HEK293T (cell line): ENCODE measurements around the gene MICAL2.
A peak's percentile ranks its signal among the peaks of the same experiment; 100 is the strongest.

Experiments
- CTCF ChIA-PET: fragments of 350-600 bp; formaldehyde crosslinking; extraction: SDS; loops from one replicate; lab custom pipeline; 2021; ENCODE audit warnings: antibody characterized with exemption, inconsistent platforms; lab: Yijun Ruan, JAX
- POLR2A ChIA-PET: fragments of 350-600 bp; formaldehyde crosslinking; extraction: SDS; loops from one replicate; lab custom pipeline; 2020; ENCODE audit warnings: antibody characterized with exemption, inconsistent platforms; lab: Yijun Ruan, JAX
- DNase-seq: peaks from one replicate; pipeline ENCODE4 v3.0.0; 2012; ENCODE audit warnings: mixed read lengths; ENCODE audit errors: extremely low spot score
- ARNT ChIP-seq: fragments of 450-650 bp; IDR thresholded peaks from 2 replicates; pipeline ENCODE4 v1.6.1; 2017; ENCODE audit warnings: mild to moderate bottlenecking
- BHLHE40 ChIP-seq: fragments of 450-650 bp; IDR thresholded peaks from 2 replicates; pipeline ENCODE4 v1.6.1; 2016; ENCODE audit warnings: mild to moderate bottlenecking, moderate library complexity, borderline replicate concordance
- CTBP1 ChIP-seq: fragments of 450-650 bp; IDR thresholded peaks from 2 replicates; pipeline ENCODE4 v1.6.1; 2016; ENCODE audit warnings: borderline replicate concordance
- ELF4 ChIP-seq: fragments of 450-650 bp; IDR thresholded peaks from 2 replicates; pipeline ENCODE4 v1.6.1; 2017; ENCODE audit warnings: antibody characterized with exemption
- FOXA1 ChIP-seq: fragments of 450-650 bp; IDR thresholded peaks from 2 replicates; pipeline ENCODE4 v1.6.1; 2016; ENCODE audit warnings: mild to moderate bottlenecking
- FOXK2 ChIP-seq: fragments of 450-650 bp; IDR thresholded peaks from 2 replicates; pipeline ENCODE4 v1.6.1; 2016; ENCODE audit warnings: mild to moderate bottlenecking
- FOXM1 ChIP-seq: fragments of 450-650 bp; IDR thresholded peaks from 2 replicates; pipeline ENCODE4 v1.6.1; 2017; ENCODE audit warnings: mild to moderate bottlenecking, borderline replicate concordance
- HDGF ChIP-seq: fragments of 450-650 bp; IDR thresholded peaks from 2 replicates; pipeline ENCODE4 v1.6.1; 2017; ENCODE audit warnings: antibody characterized with exemption, borderline replicate concordance
- L3MBTL2 ChIP-seq: fragments of 450-650 bp; conservative IDR thresholded peaks from 2 replicates; pipeline ENCODE4 v1.6.1; 2016; ENCODE audit warnings: mild to moderate bottlenecking
- LEF1 ChIP-seq: fragments of 450-650 bp; IDR thresholded peaks from 2 replicates; pipeline ENCODE4 v1.6.1; 2017; ENCODE audit warnings: mild to moderate bottlenecking, borderline replicate concordance
- NFRKB ChIP-seq: fragments of 450-650 bp; IDR thresholded peaks from 2 replicates; pipeline ENCODE4 v1.6.1; 2016; ENCODE audit warnings: mild to moderate bottlenecking, moderate library complexity
- PKNOX1 ChIP-seq: fragments of 450-650 bp; IDR thresholded peaks from 2 replicates; pipeline ENCODE4 v1.6.1; 2016
- SP1 ChIP-seq: fragments of 450-650 bp; IDR thresholded peaks from 2 replicates; pipeline ENCODE4 v1.6.1; 2017
- SUZ12 ChIP-seq: fragments of 450-650 bp; IDR thresholded peaks from 2 replicates; pipeline ENCODE4 v1.6.1; 2016; ENCODE audit warnings: mild to moderate bottlenecking
- TARDBP ChIP-seq: fragments of 450-650 bp; IDR thresholded peaks from 2 replicates; pipeline ENCODE4 v1.6.1; 2016
- ZNF384 ChIP-seq: fragments of 450-650 bp; IDR thresholded peaks from 2 replicates; pipeline ENCODE4 v1.6.1; 2016

The MICAL2 gene, protein sequence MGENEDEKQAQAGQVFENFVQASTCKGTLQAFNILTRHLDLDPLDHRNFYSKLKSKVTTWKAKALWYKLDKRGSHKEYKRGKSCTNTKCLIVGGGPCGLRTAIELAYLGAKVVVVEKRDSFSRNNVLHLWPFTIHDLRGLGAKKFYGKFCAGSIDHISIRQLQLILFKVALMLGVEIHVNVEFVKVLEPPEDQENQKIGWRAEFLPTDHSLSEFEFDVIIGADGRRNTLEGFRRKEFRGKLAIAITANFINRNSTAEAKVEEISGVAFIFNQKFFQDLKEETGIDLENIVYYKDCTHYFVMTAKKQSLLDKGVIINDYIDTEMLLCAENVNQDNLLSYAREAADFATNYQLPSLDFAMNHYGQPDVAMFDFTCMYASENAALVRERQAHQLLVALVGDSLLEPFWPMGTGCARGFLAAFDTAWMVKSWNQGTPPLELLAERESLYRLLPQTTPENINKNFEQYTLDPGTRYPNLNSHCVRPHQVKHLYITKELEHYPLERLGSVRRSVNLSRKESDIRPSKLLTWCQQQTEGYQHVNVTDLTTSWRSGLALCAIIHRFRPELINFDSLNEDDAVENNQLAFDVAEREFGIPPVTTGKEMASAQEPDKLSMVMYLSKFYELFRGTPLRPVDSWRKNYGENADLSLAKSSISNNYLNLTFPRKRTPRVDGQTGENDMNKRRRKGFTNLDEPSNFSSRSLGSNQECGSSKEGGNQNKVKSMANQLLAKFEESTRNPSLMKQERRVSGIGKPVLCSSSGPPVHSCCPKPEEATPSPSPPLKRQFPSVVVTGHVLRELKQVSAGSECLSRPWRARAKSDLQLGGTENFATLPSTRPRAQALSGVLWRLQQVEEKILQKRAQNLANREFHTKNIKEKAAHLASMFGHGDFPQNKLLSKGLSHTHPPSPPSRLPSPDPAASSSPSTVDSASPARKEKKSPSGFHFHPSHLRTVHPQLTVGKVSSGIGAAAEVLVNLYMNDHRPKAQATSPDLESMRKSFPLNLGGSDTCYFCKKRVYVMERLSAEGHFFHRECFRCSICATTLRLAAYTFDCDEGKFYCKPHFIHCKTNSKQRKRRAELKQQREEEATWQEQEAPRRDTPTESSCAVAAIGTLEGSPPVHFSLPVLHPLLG

DNA sequence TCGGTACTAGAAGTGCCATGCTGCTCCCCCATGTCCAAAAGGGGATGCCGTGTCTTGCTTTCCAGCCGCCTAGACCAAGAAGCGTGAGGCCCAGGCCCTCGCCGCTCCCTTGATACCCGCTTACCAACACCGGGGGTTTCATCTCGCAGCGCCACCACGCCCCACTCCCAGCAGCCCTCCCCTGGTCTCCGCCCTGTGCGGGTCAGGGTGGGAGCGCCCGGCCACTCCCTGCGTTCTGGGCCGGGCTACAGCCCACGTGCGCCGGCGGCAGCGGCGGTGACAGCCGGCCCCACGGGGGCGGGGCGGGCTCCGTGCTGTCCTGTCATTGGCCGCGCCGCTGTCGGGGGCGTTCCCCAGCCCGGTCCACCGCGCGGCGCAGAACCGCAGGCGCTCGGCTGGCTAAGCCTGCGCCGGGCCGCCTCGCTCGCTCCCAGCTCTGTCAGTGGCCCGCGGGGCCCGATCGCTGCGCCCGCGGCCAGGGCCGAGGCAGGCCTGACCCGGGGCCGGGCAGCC lies at the start of gene MICAL2:
TSS of gene MICAL2 (plus strand) at position 390 of the 513 bp plus-strand sequence. CDS start 51,566 bp downstream, outside the sequence.
- ChIA-PET POLR2A (interaction anchor here (0.6 kb wide), 1 partner anchor 125 kb away, joined by 3 read pairs; no protein-coding TSS in a partner anchor), CTCF (no interaction called here)
- peak; percentile 94 for DNase-seq
- TF ChIP-seq ARNT (no peak), L3MBTL2 (0 out of 2 replicates have a peak, but pooled peaks have one; percentile 47)

DNA sequence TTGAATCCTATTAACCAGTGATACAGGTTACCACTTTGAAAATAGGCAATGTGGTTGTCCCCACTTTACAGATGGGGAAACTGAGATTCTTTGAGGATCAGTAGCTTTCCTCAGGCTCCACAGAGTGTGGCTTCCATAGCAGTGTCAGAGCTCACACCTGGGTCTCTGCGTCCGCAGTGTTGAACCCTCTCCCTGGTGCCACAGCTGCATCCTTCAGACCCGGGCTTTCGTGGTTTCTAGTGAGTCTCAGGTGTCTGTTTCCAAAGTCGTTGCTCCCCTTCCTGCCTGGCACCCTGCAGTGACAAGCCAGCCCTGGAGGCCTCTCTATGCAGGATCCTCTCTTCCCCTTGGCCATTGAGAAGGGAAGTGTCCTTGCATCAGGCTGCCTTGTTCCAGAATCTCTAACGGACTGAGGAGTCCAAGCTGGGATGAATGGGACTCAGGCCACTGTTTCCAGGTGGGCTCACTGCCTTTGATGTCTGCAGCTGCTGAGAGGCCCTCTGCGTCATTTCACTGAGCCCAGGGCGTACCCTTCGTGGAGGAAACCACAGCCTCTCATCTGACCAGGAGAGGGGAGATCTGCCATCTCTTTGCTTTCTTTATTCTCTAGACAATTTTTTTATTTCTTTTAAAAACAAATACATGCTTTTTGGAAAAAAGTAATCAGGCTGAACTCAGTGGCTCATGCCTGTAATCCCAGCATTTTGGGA lies 48.4 kb upstream of the MICAL2 start:
- ChIA-PET POLR2A (no interaction called here), CTCF (interaction anchor here (0.6 kb wide), 1 partner anchor 828 kb away, joined by 3 read pairs; no protein-coding TSS in a partner anchor)
- no peak for TF ChIP-seq SUZ12
- no peak for TF ChIP-seq L3MBTL2
- no peak for TF ChIP-seq LEF1
- no peak for TF ChIP-seq ARNT
- TF ChIP-seq FOXM1, result no peak
- no peak for TF ChIP-seq HDGF
- TF ChIP-seq ZNF384, result no peak
- TF ChIP-seq BHLHE40, result no peak
- no peak for TF ChIP-seq CTBP1
- TF ChIP-seq FOXA1, result no peak
- no peak for TF ChIP-seq FOXK2
- TF ChIP-seq PKNOX1, result no peak
- no peak for TF ChIP-seq ELF4
- TF ChIP-seq SP1, result no peak
- TF ChIP-seq TARDBP, result no peak
- TF ChIP-seq NFRKB, result no peak
- no peak for DNase-seq

DNA sequence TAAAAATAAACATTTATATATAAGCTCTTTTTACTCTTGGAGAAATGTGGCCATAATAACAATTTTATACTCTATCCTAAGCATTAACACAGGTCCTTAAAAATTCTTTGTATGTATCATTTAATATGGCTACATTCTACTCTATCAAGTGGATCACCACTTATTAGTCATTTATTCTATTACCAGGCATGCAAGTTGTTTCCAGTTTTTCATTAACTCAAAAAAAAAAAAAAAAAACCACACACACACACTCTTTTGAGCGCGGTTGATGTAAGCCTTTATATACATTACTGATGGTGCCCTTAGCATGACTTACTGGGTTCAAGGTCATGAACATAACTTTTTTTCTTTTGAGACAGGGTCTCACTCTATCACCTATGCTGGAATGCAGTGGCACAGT lies 47.1 kb upstream of the MICAL2 start:
- TF ChIP-seq CTBP1 (no peak), SUZ12 (no peak), TARDBP (no peak), ZNF384 (no peak), HDGF (no peak), BHLHE40 (no peak), FOXM1 (no peak), FOXA1 (no peak), PKNOX1 (no peak), SP1 (no peak), L3MBTL2 (no peak), LEF1 (no peak), ELF4 (no peak), NFRKB (no peak), ARNT (no peak), FOXK2 (no peak)
- DNase-seq, result no peak
- ChIA-PET POLR2A (no interaction called here), CTCF (no interaction called here)

- TF ChIP-seq PKNOX1, result no peak
- no peak for TF ChIP-seq LEF1
- no peak for TF ChIP-seq SP1
- no peak for TF ChIP-seq TARDBP
- no peak for TF ChIP-seq CTBP1
- TF ChIP-seq ARNT, result no peak
- TF ChIP-seq HDGF, result no peak
- TF ChIP-seq NFRKB, result no peak
- no peak for TF ChIP-seq ELF4
- TF ChIP-seq SUZ12, result no peak
- TF ChIP-seq FOXK2, result no peak
- TF ChIP-seq ZNF384, result no peak
- TF ChIP-seq FOXM1, result no peak
- TF ChIP-seq BHLHE40, result no peak
- no peak for TF ChIP-seq FOXA1
- TF ChIP-seq L3MBTL2, result no peak
- DNase-seq, result no peak
- ChIA-PET CTCF (no interaction called here), POLR2A (no interaction called here)
Observed at GRCh38 chr11:12064136-12064953, 46.0 kb upstream of the MICAL2 start.
